ENCODE data around the gene ZBTB22.

Gene ZBTB22

GRCh38 chr6:33280539-33280938 lies 37.0 kb downstream of the ZBTB22 start:
- POLR2A ChIA-PET, result interaction anchor here (0.8 to 1.0 kb wide), 2 partner anchors 8 to 9 kb away, joined by 3 to 7 read pairs; partner anchors contain the start of genes PFDN6, RPS18, VPS52 and WDR46
- no peak for DNase-seq (ENCODE audit: extremely low spot score)
- TF ChIP-seq CTCF (IDR thresholded peaks at IDR 0.05; ENCODE audit: control extremely low read depth, extremely low read depth, low read depth, missing control alignments), result no peak
- CTCF ChIA-PET, result interaction anchor here (0.8 to 1.6 kb wide), 3 partner anchors 9 to 21 kb away, joined by 3 read pairs; partner anchors contain the start of genes PFDN6, RGL2 and WDR46

- peak; percentile 38 for TF ChIP-seq CTCF (IDR thresholded peaks at IDR 0.05; ENCODE audit: control extremely low read depth, extremely low read depth, low read depth, missing control alignments)
- no peak for DNase-seq (ENCODE audit: extremely low spot score)
- CTCF ChIA-PET, result interaction anchor here (1.1 to 4.4 kb wide), 3 partner anchors 9 to 21 kb away, joined by 3 to 37 read pairs (median 6); partner anchors contain the start of genes PFDN6 and WDR46
- POLR2A ChIA-PET, result interaction anchor here (0.5 to 1.0 kb wide), 3 partner anchors 8 to 20 kb away, joined by 3 to 7 read pairs (median 3); partner anchors contain the start of genes PFDN6, RPS18, VPS52 and WDR46
Measured at GRCh38 chr6:33279971-33280511, 37.5 kb downstream of the ZBTB22 start.

GRCh38 chr6:33279257-33279695 lies 38.3 kb downstream of the ZBTB22 start:
- ChIA-PET POLR2A (interaction anchor here (1.0 kb wide), 1 partner anchor 20 kb away, joined by 3 read pairs; no protein-coding TSS in a partner anchor), CTCF (interaction anchor here (1.1 to 4.4 kb wide), 4 partner anchors 9 to 66 kb away, joined by 3 to 37 read pairs (median 9); partner anchors contain the start of genes PFDN6 and WDR46)
- no peak for DNase-seq (ENCODE audit: extremely low spot score)
- no peak for TF ChIP-seq CTCF (IDR thresholded peaks at IDR 0.05; ENCODE audit: control extremely low read depth, extremely low read depth, low read depth, missing control alignments)

GRCh38 chr6:33278810-33279209 lies 38.7 kb downstream of the ZBTB22 start:
- no peak for TF ChIP-seq CTCF (IDR thresholded peaks at IDR 0.05; ENCODE audit: control extremely low read depth, extremely low read depth, low read depth, missing control alignments)
- ChIA-PET CTCF (interaction anchor here (0.8 to 4.4 kb wide), 4 partner anchors 10 to 67 kb away, joined by 3 to 37 read pairs (median 9); partner anchors contain the start of genes PFDN6 and WDR46), POLR2A (interaction anchor here (0.5 to 2.2 kb wide), 3 partner anchors 21 to 307 kb away, joined by 3 to 9 read pairs (median 4); no protein-coding TSS in a partner anchor)
- DNase-seq (ENCODE audit: extremely low spot score), result no peak

- TF ChIP-seq CTCF (IDR thresholded peaks at IDR 0.05; ENCODE audit: control extremely low read depth, extremely low read depth, low read depth, missing control alignments), result no peak
- POLR2A ChIA-PET, result interaction anchor here (0.5 to 2.2 kb wide), 4 partner anchors 21 to 306 kb away, joined by 3 to 9 read pairs (median 4); no protein-coding TSS in a partner anchor
- CTCF ChIA-PET, result interaction anchor here (0.8 to 4.4 kb wide), 10 partner anchors 9 to 306 kb away, joined by 3 to 37 read pairs (median 6); partner anchors contain the start of genes PFDN6, RGL2 and WDR46
- DNase-seq (ENCODE audit: extremely low spot score), result no peak
Measured at GRCh38 chr6:33278392-33278741, 39.2 kb downstream of the ZBTB22 start.

- peak; percentile 53 for DNase-seq (ENCODE audit: extremely low spot score)
- TF ChIP-seq CTCF (IDR thresholded peaks at IDR 0.05; ENCODE audit: control extremely low read depth, extremely low read depth, low read depth, missing control alignments), result no peak
- POLR2A ChIA-PET, result interaction anchor here (0.5 to 2.2 kb wide), 10 partner anchors 12 to 432 kb away, joined by 3 to 12 read pairs (median 6); partner anchors contain the start of genes PFDN6, RGL2, WDR46 and ZBTB22
- CTCF ChIA-PET, result interaction anchor here (0.8 to 4.4 kb wide), 19 partner anchors 9 to 306 kb away, joined by 3 to 37 read pairs (median 4); partner anchors contain the start of genes PFDN6, RGL2 and WDR46
Measured at GRCh38 chr6:33277663-33278391, 39.7 kb downstream of the ZBTB22 start.

All from GM10248 (cell line).